Hepatocyte (in vitro differentiated cells): ENCODE measurements around the gene CTPS2.

Experiments
- EZH2 ChIP-seq: fragments of 200-600 bp; sonication (generic); IDR thresholded peaks from 2 replicates; pipeline ENCODE4 v1.6.1; 2016; ENCODE audit warnings: antibody characterized with exemption, mild to moderate bottlenecking, borderline replicate concordance
- EZH2phosphoT487 ChIP-seq: fragments of 200-600 bp; sonication (generic); IDR thresholded peaks from one replicate; pipeline ENCODE4 v1.6.1; 2018; ENCODE audit warnings: antibody characterized with exemption, mild to moderate bottlenecking, low read depth, moderate library complexity; ENCODE audit not compliant: unreplicated experiment, severe bottlenecking
- TF ChIP-seq, protein P1 (sequence below): fragments of 200-600 bp; sonication (generic); IDR thresholded peaks from 2 replicates; pipeline ENCODE4 v1.5.1; 2016; ENCODE audit warnings: antibody characterized with exemption, mild to moderate bottlenecking; ENCODE audit not compliant: poor library complexity

DNA sequence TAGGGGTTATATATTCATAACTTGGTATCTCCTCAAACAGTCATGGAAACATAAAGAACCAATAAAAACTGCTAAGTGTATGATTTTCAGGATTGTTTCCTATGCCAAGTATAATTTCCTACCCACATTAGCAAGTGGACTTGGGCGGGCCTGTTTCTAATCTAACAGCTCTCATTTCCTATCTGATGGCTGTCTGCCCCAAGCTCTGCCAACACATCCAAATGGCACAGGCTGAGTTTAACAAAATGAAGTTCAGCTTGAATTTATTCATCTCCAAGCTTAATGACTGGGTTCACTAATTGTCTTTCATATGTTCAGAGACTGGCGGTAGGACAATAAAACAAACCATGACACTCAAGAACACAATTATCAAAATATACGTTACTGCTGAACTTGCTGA is 118.0 kb downstream of the CTPS2 start:
- TF ChIP-seq, protein P1, sequence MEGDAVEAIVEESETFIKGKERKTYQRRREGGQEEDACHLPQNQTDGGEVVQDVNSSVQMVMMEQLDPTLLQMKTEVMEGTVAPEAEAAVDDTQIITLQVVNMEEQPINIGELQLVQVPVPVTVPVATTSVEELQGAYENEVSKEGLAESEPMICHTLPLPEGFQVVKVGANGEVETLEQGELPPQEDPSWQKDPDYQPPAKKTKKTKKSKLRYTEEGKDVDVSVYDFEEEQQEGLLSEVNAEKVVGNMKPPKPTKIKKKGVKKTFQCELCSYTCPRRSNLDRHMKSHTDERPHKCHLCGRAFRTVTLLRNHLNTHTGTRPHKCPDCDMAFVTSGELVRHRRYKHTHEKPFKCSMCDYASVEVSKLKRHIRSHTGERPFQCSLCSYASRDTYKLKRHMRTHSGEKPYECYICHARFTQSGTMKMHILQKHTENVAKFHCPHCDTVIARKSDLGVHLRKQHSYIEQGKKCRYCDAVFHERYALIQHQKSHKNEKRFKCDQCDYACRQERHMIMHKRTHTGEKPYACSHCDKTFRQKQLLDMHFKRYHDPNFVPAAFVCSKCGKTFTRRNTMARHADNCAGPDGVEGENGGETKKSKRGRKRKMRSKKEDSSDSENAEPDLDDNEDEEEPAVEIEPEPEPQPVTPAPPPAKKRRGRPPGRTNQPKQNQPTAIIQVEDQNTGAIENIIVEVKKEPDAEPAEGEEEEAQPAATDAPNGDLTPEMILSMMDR = no peak
- no peak for TF ChIP-seq EZH2
- no peak for TF ChIP-seq EZH2phosphoT487
